GM21737 (cell line): Measurements from ENCODE around the gene TACC3.

Experiments used
- ATAC-seq: cut with Tn5 transposase; IDR thresholded peaks from one replicate; pipeline ENCODE4 v1.9.1; 2021; ENCODE audit warnings: mild to moderate bottlenecking, moderate library complexity; ENCODE audit not compliant: unreplicated experiment

The TACC3 gene

GRCh38 chr4:1788254-1788973 lies 67.1 kb downstream of the TACC3 start:
- ATAC-seq = no peak

GRCh38 chr4:1789552-1789951 lies 68.2 kb downstream of the TACC3 start:
- no peak for ATAC-seq

- no peak for ATAC-seq
Observed at GRCh38 chr4:1790005-1790404, 68.7 kb downstream of the TACC3 start.

GRCh38 chr4:1792158-1792831 lies 71.0 kb downstream of the TACC3 start:
- ATAC-seq = no peak

GRCh38 chr4:1792832-1793495 lies 71.6 kb downstream of the TACC3 start, which contains the start of gene FGFR3:
FGFR3 (plus strand) TSS chr4:1793293; CDS start chr4:1793935, 642 bp downstream.
- ATAC-seq = no peak

- no peak for ATAC-seq
Observed at GRCh38 chr4:1793496-1793840, 72.1 kb downstream of the TACC3 start.

GRCh38 chr4:1793940-1794808 lies 72.9 kb downstream of the TACC3 start:
- ATAC-seq = no peak
